ENCODE data around the gene LUZP1. TPM values are rescaled to one million over a fixed set of nuclear protein-coding genes. Genes with fewer than 3 reads are reported as not detected.

The LUZP1 gene
- polyA plus RNA-seq, 1 experiment, result 39.4 TPM

DNA sequence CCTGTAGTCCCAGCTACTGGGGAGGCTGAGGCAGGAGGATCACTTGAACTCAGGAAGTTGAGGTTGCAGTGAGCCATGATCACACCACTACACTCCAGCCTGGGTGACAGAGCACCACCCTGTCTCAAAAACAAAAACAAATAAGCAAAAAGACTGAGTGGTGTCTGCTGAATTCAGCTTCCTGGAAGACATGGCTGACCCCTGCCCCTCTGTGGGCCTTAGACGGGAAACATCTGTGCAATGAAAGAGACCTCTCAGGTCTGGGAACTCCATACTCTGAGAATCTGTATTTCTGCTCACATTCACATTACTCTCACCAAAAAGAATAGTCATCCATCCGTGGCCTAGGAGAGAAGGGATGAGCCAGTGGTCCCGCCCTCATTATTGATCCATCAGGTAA, 46.6 kb upstream of the LUZP1 start:
- Histone ChIP-seq H3K9me3 (ENCODE audit: control insufficient read depth, insufficient read depth, low read length) (no peaks in the 10 kb centered on the region; the same call in 1 of the 2 replicates), H3K27ac (ENCODE audit: low read depth, low read length) (no peak overlapping the region), H3K27me3 (ENCODE audit: control insufficient read depth, insufficient read depth, low read length) (peaks cover 29% of the 10 kb centered on the region), H3K4me3 (ENCODE audit: low read depth, low read length) (no peak overlapping the region)
- ChIA-PET CTCF (no interaction called here), POLR2A (no interaction called here)
- no peak for DNase-seq (ENCODE audit: low read depth, low spot score)
- TF ChIP-seq, protein P1, sequence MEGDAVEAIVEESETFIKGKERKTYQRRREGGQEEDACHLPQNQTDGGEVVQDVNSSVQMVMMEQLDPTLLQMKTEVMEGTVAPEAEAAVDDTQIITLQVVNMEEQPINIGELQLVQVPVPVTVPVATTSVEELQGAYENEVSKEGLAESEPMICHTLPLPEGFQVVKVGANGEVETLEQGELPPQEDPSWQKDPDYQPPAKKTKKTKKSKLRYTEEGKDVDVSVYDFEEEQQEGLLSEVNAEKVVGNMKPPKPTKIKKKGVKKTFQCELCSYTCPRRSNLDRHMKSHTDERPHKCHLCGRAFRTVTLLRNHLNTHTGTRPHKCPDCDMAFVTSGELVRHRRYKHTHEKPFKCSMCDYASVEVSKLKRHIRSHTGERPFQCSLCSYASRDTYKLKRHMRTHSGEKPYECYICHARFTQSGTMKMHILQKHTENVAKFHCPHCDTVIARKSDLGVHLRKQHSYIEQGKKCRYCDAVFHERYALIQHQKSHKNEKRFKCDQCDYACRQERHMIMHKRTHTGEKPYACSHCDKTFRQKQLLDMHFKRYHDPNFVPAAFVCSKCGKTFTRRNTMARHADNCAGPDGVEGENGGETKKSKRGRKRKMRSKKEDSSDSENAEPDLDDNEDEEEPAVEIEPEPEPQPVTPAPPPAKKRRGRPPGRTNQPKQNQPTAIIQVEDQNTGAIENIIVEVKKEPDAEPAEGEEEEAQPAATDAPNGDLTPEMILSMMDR (IDR thresholded peaks at IDR 0.05; ENCODE audit: low read depth, low read length), result no peak

DNA sequence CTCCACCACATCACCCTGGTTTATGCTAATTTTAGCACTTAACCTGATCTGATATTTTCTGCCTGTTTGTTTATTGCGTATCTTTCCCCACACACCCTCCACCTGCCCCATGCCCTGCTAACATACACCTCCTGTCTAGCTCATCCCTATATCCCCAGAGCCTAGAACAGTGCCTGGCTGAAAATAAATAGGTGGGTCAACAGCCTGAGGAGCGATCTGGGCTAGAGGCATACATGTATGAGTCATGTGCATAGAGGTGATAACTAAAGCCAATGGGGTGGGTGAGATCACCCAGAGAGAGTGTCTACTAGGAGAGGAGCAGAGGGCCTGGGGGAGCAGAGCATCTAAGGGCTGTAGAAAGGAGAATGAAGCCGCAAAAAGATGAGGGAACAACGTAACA, 46.0 kb upstream of the LUZP1 start:
- POLR2A ChIA-PET, result interaction anchor here (0.5 kb wide), 1 partner anchor 17 kb away, joined by 3 read pairs; no protein-coding TSS in a partner anchor
- no peak for DNase-seq (ENCODE audit: low read depth, low spot score)
- CTCF ChIA-PET, result interaction anchor here (3.5 kb wide), 1 partner anchor 31 kb away, joined by 10 read pairs; no protein-coding TSS in a partner anchor
- TF ChIP-seq, protein P1 (IDR thresholded peaks at IDR 0.05; ENCODE audit: low read depth, low read length), result no peak
- H3K9me3 ChIP-seq (ENCODE audit: control insufficient read depth, insufficient read depth, low read length), result no peaks in the 10 kb centered on the region; the same call in 1 of the 2 replicates
- no peak overlapping the region for H3K27ac ChIP-seq (ENCODE audit: low read depth, low read length)
- H3K4me3 ChIP-seq (ENCODE audit: low read depth, low read length), result no peak overlapping the region
- peaks cover 28% of the 10 kb centered on the region for H3K27me3 ChIP-seq (ENCODE audit: control insufficient read depth, insufficient read depth, low read length)

DNA sequence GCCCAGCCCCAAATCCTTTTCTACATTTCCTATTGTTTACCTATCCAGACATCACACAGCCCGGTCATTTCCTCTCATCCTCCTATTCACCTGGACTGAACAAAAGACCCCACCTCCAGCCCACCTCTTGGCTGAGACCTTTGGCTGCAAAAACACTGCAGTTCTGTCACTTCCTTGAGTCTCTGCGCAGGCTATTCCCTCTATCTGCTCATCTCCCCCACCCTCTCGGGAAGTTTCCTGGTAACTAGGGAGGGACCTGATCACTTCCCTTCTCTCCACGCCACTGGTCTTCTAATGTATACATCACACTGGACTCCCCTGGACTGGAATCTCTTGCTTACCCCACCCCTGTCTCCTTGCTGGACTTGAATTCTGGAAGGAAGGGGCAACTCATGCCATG, 43.3 kb upstream of the LUZP1 start:
- Histone ChIP-seq H3K9me3 (ENCODE audit: control insufficient read depth, insufficient read depth, low read length) (no peaks in the 10 kb centered on the region), H3K4me3 (ENCODE audit: low read depth, low read length) (no peak overlapping the region), H3K27me3 (ENCODE audit: control insufficient read depth, insufficient read depth, low read length) (peaks cover 13% of the 10 kb centered on the region), H3K27ac (ENCODE audit: low read depth, low read length) (no peak overlapping the region)
- CTCF ChIA-PET, result interaction anchor here (0.6 to 3.5 kb wide), 2 partner anchors 17 to 28 kb away, joined by 6 to 10 read pairs; no protein-coding TSS in a partner anchor
- TF ChIP-seq, protein P1 (IDR thresholded peaks at IDR 0.05; ENCODE audit: low read depth, low read length), result no peak
- POLR2A ChIA-PET, result no interaction called here
- no peak for DNase-seq (ENCODE audit: low read depth, low spot score)

DNA sequence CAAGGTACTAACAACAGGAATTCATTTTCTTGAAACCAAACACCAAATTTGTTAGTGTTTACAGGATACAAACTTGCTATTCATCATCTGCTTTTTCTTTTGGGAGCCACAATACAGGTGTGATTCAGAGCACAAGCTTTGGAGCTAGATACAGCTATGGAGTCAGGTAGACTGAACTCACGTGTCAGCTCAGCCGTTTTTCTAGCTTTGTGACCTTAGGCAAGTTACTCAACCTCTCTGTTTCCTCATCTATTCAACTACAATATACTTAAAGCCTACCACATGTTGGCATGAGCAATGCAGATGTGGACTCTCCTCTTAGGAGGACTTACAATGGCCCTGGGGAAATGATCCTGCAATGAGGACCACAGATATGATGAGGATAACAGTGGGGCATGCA, 42.3 kb upstream of the LUZP1 start:
- ChIA-PET CTCF (interaction anchor here (0.6 to 0.7 kb wide), 2 partner anchors 25 to 201 kb away, joined by 3 to 4 read pairs; no protein-coding TSS in a partner anchor), POLR2A (no interaction called here)
- no peak for DNase-seq (ENCODE audit: low read depth, low spot score)
- H3K4me3 ChIP-seq (ENCODE audit: low read depth, low read length), result no peak overlapping the region
- no peaks in the 10 kb centered on the region for H3K9me3 ChIP-seq (ENCODE audit: control insufficient read depth, insufficient read depth, low read length)
- H3K27me3 ChIP-seq (ENCODE audit: control insufficient read depth, insufficient read depth, low read length), result peaks cover 9% of the 10 kb centered on the region
- H3K27ac ChIP-seq (ENCODE audit: low read depth, low read length), result no peak overlapping the region
- TF ChIP-seq, protein P1 (IDR thresholded peaks at IDR 0.05; ENCODE audit: low read depth, low read length), result no peak

DNA sequence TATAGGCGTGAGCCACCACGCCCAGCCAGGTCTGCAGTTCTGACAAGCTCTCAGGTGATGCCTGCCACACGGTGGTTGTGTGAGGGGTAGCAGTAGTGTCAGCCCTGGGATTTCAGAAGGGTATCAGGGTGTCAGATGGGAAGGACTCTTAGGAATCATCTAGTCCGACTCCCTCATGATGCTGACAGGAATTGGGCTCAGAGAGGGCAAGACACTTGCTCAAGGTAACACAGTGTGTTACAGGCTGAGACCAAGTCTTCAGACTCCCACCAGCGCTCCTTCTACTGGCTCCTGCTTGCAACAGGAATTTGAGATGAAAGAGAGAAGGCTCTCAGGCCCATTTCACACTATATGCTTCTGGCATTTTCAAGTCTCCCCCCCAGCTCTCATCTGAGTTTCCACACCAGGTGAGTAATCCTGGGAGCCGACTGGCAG, 41.7 kb upstream of the LUZP1 start:
- DNase-seq (ENCODE audit: low read depth, low spot score), result no peak
- peaks cover 9% of the 10 kb centered on the region for H3K27me3 ChIP-seq (ENCODE audit: control insufficient read depth, insufficient read depth, low read length)
- CTCF ChIA-PET, result interaction anchor here (0.6 kb wide), 1 partner anchor 202 kb away, joined by 4 read pairs; no protein-coding TSS in a partner anchor
- no peaks in the 10 kb centered on the region for H3K9me3 ChIP-seq (ENCODE audit: control insufficient read depth, insufficient read depth, low read length)
- POLR2A ChIA-PET, result no interaction called here
- no peak overlapping the region for H3K27ac ChIP-seq (ENCODE audit: low read depth, low read length)
- no peak overlapping the region for H3K4me3 ChIP-seq (ENCODE audit: low read depth, low read length)
- TF ChIP-seq, protein P1 (IDR thresholded peaks at IDR 0.05; ENCODE audit: low read depth, low read length), result 0 out of 2 replicates have a peak, but pooled peaks have one; percentile 5
